Measurements from ENCODE around the gene APIP. TPM values are rescaled to one million over a fixed set of nuclear protein-coding genes. Genes with fewer than 3 reads are reported as not detected.

APIP gene
- total and polyA plus RNA-seq, 10 donors, result 18.2 to 33.2 (median 26.1) TPM

GRCh38 chr11:34856251-34856650, 59.9 kb downstream of the APIP start:
- 71 to 90% (median 84%) methylated on average over 1 of the region's 1 CpG for WGBS, 5 donors
- TF ChIP-seq POLR2AphosphoS5 (IDR thresholded peaks at IDR 0.05) (no peak), CTCF (IDR thresholded peaks at IDR 0.05 in 8 of 11, conservative IDR thresholded peaks at IDR 0.05 in 3 of 11) (no peak), POLR2A (IDR thresholded peaks at IDR 0.05) (no peak)
- H3K36me3 ChIP-seq, result no peaks in the 10 kb centered on the region

DNA sequence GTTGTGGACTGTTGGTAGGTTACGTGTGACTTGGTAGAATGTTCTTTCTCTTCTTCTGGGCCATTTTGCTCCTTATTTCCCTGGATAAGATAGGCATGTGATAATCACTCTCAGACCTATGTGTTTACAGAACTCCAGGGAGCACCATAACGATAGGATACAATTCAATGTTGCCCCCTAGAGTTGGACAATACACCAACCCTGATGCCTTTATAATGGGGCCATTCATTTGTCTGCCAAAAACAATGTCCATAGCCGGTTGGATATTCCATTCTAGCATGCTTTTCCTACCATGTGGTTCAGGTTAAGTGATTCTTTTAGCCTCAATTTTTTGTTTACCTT, 60.5 kb downstream of the APIP start:
- H3K4me3 ChIP-seq, result no peak overlapping the region
- DNase-seq, result no peak
- H3K27ac ChIP-seq, result no peak overlapping the region
- intact Hi-C loops (cut with DNase I; ENCODE audit: low total_unique reads), result no loop called here
- H3K27me3 ChIP-seq (replicated peaks in 1 of 7), result no peaks in the 10 kb centered on the region
- no peak for TF ChIP-seq POLR2A (IDR thresholded peaks at IDR 0.05)
- no peak for TF ChIP-seq CTCF (IDR thresholded peaks at IDR 0.05 in 8 of 11, conservative IDR thresholded peaks at IDR 0.05 in 3 of 11)
- no peak for TF ChIP-seq POLR2AphosphoS5 (IDR thresholded peaks at IDR 0.05)
- no peaks in the 10 kb centered on the region for H3K36me3 ChIP-seq
- H3K4me1 ChIP-seq, result no peaks in the 10 kb centered on the region
- H3K9me3 ChIP-seq, result no peaks in the 10 kb centered on the region
- 74 to 89% (median 84%) methylated on average over 3 of the region's 3 CpGs for whole genome bisulfite sequencing, 5 donors

More at GRCh38 chr11:34856251-34856650, 59.9 kb downstream of the APIP start:
- H3K27ac ChIP-seq, result no peak overlapping the region
- no peak for DNase-seq
- intact Hi-C loops (cut with DNase I; ENCODE audit: low total_unique reads), result no loop called here
- H3K4me1 ChIP-seq, result no peaks in the 10 kb centered on the region
- H3K9me3 ChIP-seq, result no peaks in the 10 kb centered on the region
- no peak overlapping the region for H3K4me3 ChIP-seq
- no peaks in the 10 kb centered on the region for H3K27me3 ChIP-seq (replicated peaks in 1 of 7)

DNA sequence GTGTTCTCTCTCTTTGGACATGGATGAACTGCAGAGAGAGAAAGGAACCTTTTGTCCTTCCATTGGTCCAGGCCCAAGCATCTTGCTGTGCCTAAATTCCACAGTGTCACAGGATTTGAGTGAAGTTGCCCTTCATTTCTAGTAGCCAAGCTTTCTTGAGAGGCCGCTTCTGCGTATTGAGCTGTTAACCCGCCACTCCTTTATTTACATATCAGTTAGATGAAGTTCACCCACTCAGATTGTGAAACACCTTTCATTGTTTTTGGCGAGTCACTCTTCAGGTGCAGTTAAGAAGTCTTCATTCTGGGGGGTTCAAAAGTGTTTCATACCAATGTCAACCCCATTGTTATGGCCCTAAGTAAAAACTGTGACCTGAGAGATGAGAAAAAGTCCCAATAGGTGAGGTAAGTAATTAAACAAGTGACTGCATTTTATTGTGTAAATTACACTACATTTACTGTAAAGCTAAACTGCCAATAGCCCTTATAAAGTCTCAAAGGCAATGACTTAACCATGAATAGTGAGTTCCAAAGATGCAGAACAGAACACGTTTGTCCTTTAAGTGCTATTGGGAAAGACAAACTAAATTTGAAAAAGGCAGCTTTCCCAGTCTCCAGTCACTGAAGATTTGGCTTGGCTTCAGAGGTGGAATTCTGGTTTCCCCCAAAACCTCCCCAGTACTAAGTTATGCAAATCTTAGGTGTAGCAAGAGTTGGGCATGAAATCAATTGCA, 61.0 kb downstream of the APIP start:
- intact Hi-C loops (cut with DNase I; ENCODE audit: low total_unique reads), result no loop called here
- TF ChIP-seq CTCF (IDR thresholded peaks at IDR 0.05 in 8 of 11, conservative IDR thresholded peaks at IDR 0.05 in 3 of 11) (no peak), POLR2AphosphoS5 (IDR thresholded peaks at IDR 0.05) (no peak), POLR2A (IDR thresholded peaks at IDR 0.05) (no peak)
- Histone ChIP-seq H3K27ac (no peak overlapping the region), H3K36me3 (no peaks in the 10 kb centered on the region), H3K9me3 (no peaks in the 10 kb centered on the region), H3K4me1 (no peaks in the 10 kb centered on the region), H3K27me3 (replicated peaks in 1 of 7) (no peaks in the 10 kb centered on the region), H3K4me3 (no peak overlapping the region)
- DNase-seq, result no peak
- 90 to 98% (median 94%) methylated on average over 5 of the region's 5 CpGs for WGBS, 5 donors

DNA sequence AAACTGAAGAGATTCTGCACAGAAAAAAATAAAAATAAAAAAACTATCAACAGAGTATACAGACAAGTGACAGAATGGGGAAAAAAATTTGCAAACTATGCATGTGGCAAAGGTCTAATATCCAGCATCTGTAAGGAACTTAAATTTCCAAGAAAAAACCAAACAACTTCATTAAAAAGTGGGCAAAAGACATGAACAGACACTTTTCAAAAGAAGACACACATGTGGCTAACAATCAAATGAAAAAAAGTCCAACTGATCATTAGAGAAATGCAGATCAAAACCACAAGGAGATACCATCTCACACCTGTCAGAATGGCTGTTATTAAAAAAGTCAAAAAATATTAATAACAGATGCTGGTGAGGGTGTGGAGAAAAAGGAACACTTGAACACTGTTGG, 64.3 kb downstream of the APIP start:
- no peaks in the 10 kb centered on the region for H3K4me1 ChIP-seq
- DNase-seq, result no peak
- TF ChIP-seq POLR2A (IDR thresholded peaks at IDR 0.05), result no peak
- no peak for TF ChIP-seq POLR2AphosphoS5 (IDR thresholded peaks at IDR 0.05)
- TF ChIP-seq CTCF (IDR thresholded peaks at IDR 0.05 in 8 of 11, conservative IDR thresholded peaks at IDR 0.05 in 3 of 11), result no peak
- no peaks in the 10 kb centered on the region for H3K27me3 ChIP-seq (replicated peaks in 1 of 7)
- H3K36me3 ChIP-seq, result no peaks in the 10 kb centered on the region
- intact Hi-C loops (cut with DNase I; ENCODE audit: low total_unique reads), result no loop called here
- H3K9me3 ChIP-seq, result no peaks in the 10 kb centered on the region
- H3K27ac ChIP-seq, result no peak overlapping the region
- H3K4me3 ChIP-seq, result no peak overlapping the region
